ENCODE measurements around the gene DCDC1. TPM values are rescaled to one million over a fixed set of nuclear protein-coding genes. Genes with fewer than 3 reads are reported as not detected.

Gene DCDC1
- total RNA-seq, 4 donors from 2014 or later = 0.26 to 8.0 (median 1.5) TPM

- H3K27me3 ChIP-seq = no peaks in the 10 kb centered on the region
- no peaks in the 10 kb centered on the region for H3K9me3 ChIP-seq
- no peak overlapping the region for H3K27ac ChIP-seq
- H3K4me1 ChIP-seq = no peaks in the 10 kb centered on the region
- TF ChIP-seq CTCF (IDR thresholded peaks at IDR 0.05) (no peak), POLR2A (IDR thresholded peaks at IDR 0.05) (no peak)
- no peaks in the 10 kb centered on the region for H3K36me3 ChIP-seq
- intact Hi-C loops (cut with DNase I; ENCODE audit: low total_unique reads) = no loop called here
- DNase-seq = no peak
- no peak overlapping the region for H3K4me3 ChIP-seq
These were observed 219.5 kb downstream of the DCDC1 start for GRCh38 chr11:31150011-31150410.

- intact Hi-C loops (cut with DNase I; ENCODE audit: low total_unique reads) = no loop called here
- Histone ChIP-seq H3K9me3 (no peaks in the 10 kb centered on the region), H3K27ac (no peak overlapping the region), H3K4me1 (no peaks in the 10 kb centered on the region), H3K4me3 (no peak overlapping the region), H3K36me3 (no peaks in the 10 kb centered on the region), H3K27me3 (no peaks in the 10 kb centered on the region)
- DNase-seq = no peak
- no peak for TF ChIP-seq POLR2A (IDR thresholded peaks at IDR 0.05)
- TF ChIP-seq CTCF (IDR thresholded peaks at IDR 0.05) = no peak
These were observed 227.8 kb downstream of the DCDC1 start for GRCh38 chr11:31141789-31142188.

GRCh38 chr11:31139479-31139878, 230.1 kb downstream of the DCDC1 start:
- H3K27ac ChIP-seq = no peak overlapping the region
- no peak for DNase-seq
- H3K27me3 ChIP-seq = no peaks in the 10 kb centered on the region
- intact Hi-C loops (cut with DNase I; ENCODE audit: low total_unique reads) = no loop called here
- no peaks in the 10 kb centered on the region for H3K4me1 ChIP-seq
- no peaks in the 10 kb centered on the region for H3K36me3 ChIP-seq
- no peak overlapping the region for H3K4me3 ChIP-seq
- H3K9me3 ChIP-seq = no peaks in the 10 kb centered on the region
- TF ChIP-seq CTCF (IDR thresholded peaks at IDR 0.05) (no peak), POLR2A (IDR thresholded peaks at IDR 0.05) (no peak)

- TF ChIP-seq POLR2A (IDR thresholded peaks at IDR 0.05) = no peak
- no peak for TF ChIP-seq CTCF (IDR thresholded peaks at IDR 0.05)
- H3K36me3 ChIP-seq = no peaks in the 10 kb centered on the region
- H3K9me3 ChIP-seq = no peaks in the 10 kb centered on the region
- no peak overlapping the region for H3K27ac ChIP-seq
- no peaks in the 10 kb centered on the region for H3K4me1 ChIP-seq
- no peak overlapping the region for H3K4me3 ChIP-seq
- intact Hi-C loops (cut with DNase I; ENCODE audit: low total_unique reads) = no loop called here
- H3K27me3 ChIP-seq = no peaks in the 10 kb centered on the region
- DNase-seq = no peak
These were observed 236.8 kb downstream of the DCDC1 start for GRCh38 chr11:31132531-31133421.

GRCh38 chr11:31131760-31132159, 237.8 kb downstream of the DCDC1 start:
- no peak for DNase-seq
- no peaks in the 10 kb centered on the region for H3K27me3 ChIP-seq
- TF ChIP-seq POLR2A (IDR thresholded peaks at IDR 0.05) (no peak), CTCF (IDR thresholded peaks at IDR 0.05) (no peak)

More at GRCh38 chr11:31131760-31132159, 237.8 kb downstream of the DCDC1 start:
- intact Hi-C loops (cut with DNase I; ENCODE audit: low total_unique reads) = no loop called here
- no peak overlapping the region for H3K4me3 ChIP-seq
- H3K36me3 ChIP-seq = no peaks in the 10 kb centered on the region
- no peaks in the 10 kb centered on the region for H3K4me1 ChIP-seq
- no peaks in the 10 kb centered on the region for H3K9me3 ChIP-seq
- no peak overlapping the region for H3K27ac ChIP-seq

Measured in uterus (tissue), 4 donors.